Astrocyte (in vitro differentiated cells and primary cell): ENCODE data around the gene CCDC91. TPM values are rescaled to one million over a fixed set of nuclear protein-coding genes. Genes with fewer than 3 reads are reported as not detected.

Source experiments
- DNase-seq: peaks from one replicate; pipeline ENCODE4 v3.0.0-alpha.2; 2010; ENCODE audit warnings: low read depth
- FAIRE-seq: peaks from 2 replicates; lab custom pipeline; 2011; peaks lifted over from hg19 to GRCh38; lab: Jason Lieb, UNC
- H2AFZ ChIP-seq: 2 replicates; pipeline ENCODE4 v1.6.0; 2012; ENCODE audit warnings: low read depth, low read length, inconsistent platforms
- H3K27ac ChIP-seq: 2 replicates; pipeline ENCODE4 v1.5.1; 2011; ENCODE audit warnings: low read depth, low read length, inconsistent platforms
- H3K27me3 ChIP-seq: 2 replicates; pipeline ENCODE4 v1.6.0; 2011; ENCODE audit warnings: low read length, inconsistent platforms; ENCODE audit not compliant: insufficient read depth
- H3K36me3 ChIP-seq: 2 replicates; pipeline ENCODE4 v1.5.1; 2011; ENCODE audit warnings: low read length, inconsistent platforms; ENCODE audit not compliant: insufficient read depth
- H3K4me1 ChIP-seq: 2 replicates; pipeline ENCODE4 v1.5.1; 2011; ENCODE audit warnings: low read length, inconsistent platforms; ENCODE audit not compliant: insufficient read depth
- H3K4me2 ChIP-seq: 2 replicates; pipeline ENCODE4 v1.6.0; 2012; ENCODE audit warnings: low read length, inconsistent platforms
- H3K4me3 ChIP-seq: 2 replicates; pipeline ENCODE4 v1.5.1; 2011; ENCODE audit warnings: low read depth, mild to moderate bottlenecking, low read length, inconsistent platforms; ENCODE audit not compliant: insufficient read depth
- H3K79me2 ChIP-seq: 2 replicates; pipeline ENCODE4 v1.6.0; 2012; ENCODE audit warnings: mild to moderate bottlenecking, low read length, inconsistent platforms; ENCODE audit not compliant: insufficient read depth
- H3K9ac ChIP-seq: 2 replicates; pipeline ENCODE4 v1.6.0; 2012; ENCODE audit warnings: mild to moderate bottlenecking, low read length, inconsistent platforms
- H3K9me3 ChIP-seq: 2 replicates; pipeline ENCODE4 v1.5.1; 2012; ENCODE audit warnings: low read depth, mild to moderate bottlenecking, low read length, inconsistent platforms; ENCODE audit not compliant: insufficient read depth
- H4K20me1 ChIP-seq: 2 replicates; pipeline ENCODE4 v1.6.0; 2012; ENCODE audit warnings: low read length, inconsistent platforms; ENCODE audit not compliant: insufficient read depth
- H3K27ac Mint-ChIP-seq: one replicate; pipeline ENCODE4 v1.8.0; 2021; ENCODE audit warnings: mild to moderate bottlenecking, mixed read lengths; ENCODE audit not compliant: unreplicated experiment
- H3K27me3 Mint-ChIP-seq: one replicate; pipeline ENCODE4 v1.8.0; 2021; ENCODE audit warnings: low read depth, mixed read lengths; ENCODE audit not compliant: unreplicated experiment
- H3K36me3 Mint-ChIP-seq: one replicate; pipeline ENCODE4 v1.8.0; 2021; ENCODE audit warnings: low read depth, mixed read lengths; ENCODE audit not compliant: unreplicated experiment
- H3K4me1 Mint-ChIP-seq: one replicate; pipeline ENCODE4 v1.8.0; 2021; ENCODE audit warnings: low read depth, mixed read lengths; ENCODE audit not compliant: unreplicated experiment
- H3K4me3 Mint-ChIP-seq: one replicate; pipeline ENCODE4 v1.8.0; 2021; ENCODE audit warnings: mild to moderate bottlenecking, moderate library complexity, mixed read lengths; ENCODE audit not compliant: unreplicated experiment
- H3K9me3 Mint-ChIP-seq: one replicate; pipeline ENCODE4 v1.8.0; 2021; ENCODE audit warnings: mild to moderate bottlenecking, mixed read lengths; ENCODE audit not compliant: unreplicated experiment
- EZH2 ChIP-seq: IDR thresholded peaks from 2 replicates; pipeline ENCODE4 v1.6.1; 2012; ENCODE audit warnings: mild to moderate bottlenecking, low read length, inconsistent platforms; ENCODE audit not compliant: insufficient read depth
- total RNA-seq: library from RNA; stranded (reverse); gene quantifications from 2 replicates; pipeline ENCODE4 v1.2.1, GENCODE V29; 2021
- TF ChIP-seq, protein P1 (sequence below): IDR thresholded peaks from 2 replicates; pipeline ENCODE4 v1.5.1; 2011; ENCODE audit warnings: low read depth, mild to moderate bottlenecking, inconsistent platforms, low read length, moderate library complexity; ENCODE audit not compliant: insufficient read depth

Gene CCDC91
- total RNA-seq, 1 donor from 2014 or later: 19.3 TPM

DNA sequence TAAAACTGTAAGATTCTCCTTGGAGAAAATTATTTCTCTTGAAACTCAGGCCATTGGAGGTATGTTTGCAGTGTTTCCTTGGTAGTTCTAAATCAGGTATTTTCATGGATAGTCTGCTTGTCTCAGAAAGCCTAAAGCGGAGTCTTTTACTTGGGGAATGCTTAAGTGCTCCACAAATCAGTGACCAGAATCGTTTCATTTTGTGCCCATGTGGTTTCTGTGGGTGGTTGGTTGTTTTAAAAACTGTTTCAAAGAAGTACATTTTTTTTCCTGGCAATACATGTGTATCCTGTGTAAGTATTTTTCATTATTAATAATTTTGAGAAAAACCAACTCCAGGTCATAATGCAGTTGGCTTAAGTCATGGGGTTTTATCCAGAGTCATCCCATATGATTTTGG is 33.6 kb downstream of the CCDC91 start:
- H3K36me3 ChIP-seq: no peaks in the 10 kb centered on the region
- FAIRE-seq (no peak), DNase-seq (no peak)
- TF ChIP-seq, protein P1, sequence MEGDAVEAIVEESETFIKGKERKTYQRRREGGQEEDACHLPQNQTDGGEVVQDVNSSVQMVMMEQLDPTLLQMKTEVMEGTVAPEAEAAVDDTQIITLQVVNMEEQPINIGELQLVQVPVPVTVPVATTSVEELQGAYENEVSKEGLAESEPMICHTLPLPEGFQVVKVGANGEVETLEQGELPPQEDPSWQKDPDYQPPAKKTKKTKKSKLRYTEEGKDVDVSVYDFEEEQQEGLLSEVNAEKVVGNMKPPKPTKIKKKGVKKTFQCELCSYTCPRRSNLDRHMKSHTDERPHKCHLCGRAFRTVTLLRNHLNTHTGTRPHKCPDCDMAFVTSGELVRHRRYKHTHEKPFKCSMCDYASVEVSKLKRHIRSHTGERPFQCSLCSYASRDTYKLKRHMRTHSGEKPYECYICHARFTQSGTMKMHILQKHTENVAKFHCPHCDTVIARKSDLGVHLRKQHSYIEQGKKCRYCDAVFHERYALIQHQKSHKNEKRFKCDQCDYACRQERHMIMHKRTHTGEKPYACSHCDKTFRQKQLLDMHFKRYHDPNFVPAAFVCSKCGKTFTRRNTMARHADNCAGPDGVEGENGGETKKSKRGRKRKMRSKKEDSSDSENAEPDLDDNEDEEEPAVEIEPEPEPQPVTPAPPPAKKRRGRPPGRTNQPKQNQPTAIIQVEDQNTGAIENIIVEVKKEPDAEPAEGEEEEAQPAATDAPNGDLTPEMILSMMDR: no peak
- TF ChIP-seq EZH2: no peak
- peaks cover 9% of the 10 kb centered on the region for H3K4me1 Mint-ChIP-seq
- H3K79me2 ChIP-seq: peaks cover 12% of the 10 kb centered on the region
- no peak overlapping the region for H3K4me3 Mint-ChIP-seq
- H3K4me1 ChIP-seq: no peaks in the 10 kb centered on the region
- H3K36me3 Mint-ChIP-seq: peaks cover 1% of the 10 kb centered on the region
- H3K27me3 Mint-ChIP-seq: no peaks in the 10 kb centered on the region
- H3K27ac Mint-ChIP-seq: no peak overlapping the region
- no peak overlapping the region for H3K4me3 ChIP-seq
- no peak overlapping the region for H2AFZ ChIP-seq
- H3K9ac ChIP-seq: no peak overlapping the region
- peaks cover 2% of the 10 kb centered on the region for H3K9me3 Mint-ChIP-seq
- no peaks in the 10 kb centered on the region for H3K9me3 ChIP-seq
- H3K27ac ChIP-seq: no peak overlapping the region
- H4K20me1 ChIP-seq: no peaks in the 10 kb centered on the region
- H3K27me3 ChIP-seq: no peaks in the 10 kb centered on the region
- no peak overlapping the region for H3K4me2 ChIP-seq

DNA sequence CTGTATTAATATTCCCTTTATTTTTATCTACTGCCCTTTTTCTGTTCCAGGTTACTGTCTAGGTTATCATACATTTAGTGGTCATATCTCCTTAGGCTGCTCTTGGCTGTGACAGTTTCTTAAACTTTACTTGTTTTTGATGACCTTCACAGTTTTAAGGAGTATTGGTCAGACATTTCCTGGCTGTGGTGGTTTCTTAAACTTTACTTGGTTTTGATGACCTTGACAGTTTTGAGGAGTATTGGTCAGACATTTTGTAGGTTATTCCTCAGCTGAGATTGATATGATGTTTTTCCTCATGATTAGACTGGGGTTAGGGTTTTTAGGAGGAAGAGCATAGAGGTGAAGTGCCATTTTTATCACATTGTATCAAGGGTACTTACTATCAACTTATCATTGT is 36.4 kb downstream of the CCDC91 start:
- TF ChIP-seq, protein P1: no peak
- no peak for TF ChIP-seq EZH2

DNA sequence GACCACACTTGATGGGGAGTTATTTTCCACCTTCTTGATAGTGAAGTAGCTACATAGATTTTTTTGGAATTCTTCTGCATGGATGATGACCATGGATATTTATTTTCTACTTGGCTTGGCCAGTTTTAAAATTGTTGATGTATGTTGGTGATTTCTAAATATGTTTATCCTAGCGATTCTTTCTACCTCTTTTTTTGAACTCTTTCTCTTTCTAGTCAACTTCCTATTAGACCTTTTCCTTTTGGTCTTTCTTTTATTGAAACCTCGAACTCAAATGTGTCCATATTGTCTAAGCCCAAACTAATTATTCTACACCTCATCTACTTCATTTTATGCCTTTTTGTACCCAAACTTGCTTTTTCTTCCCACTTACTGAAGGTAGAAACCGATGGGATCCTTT is 37.0 kb downstream of the CCDC91 start:
- Histone ChIP-seq H3K79me2 (peaks cover 10% of the 10 kb centered on the region), H3K4me3 (no peak overlapping the region), H3K4me1 (no peaks in the 10 kb centered on the region), H3K9me3 (no peaks in the 10 kb centered on the region), H3K4me2 (no peak overlapping the region), H4K20me1 (no peaks in the 10 kb centered on the region), H3K36me3 (no peaks in the 10 kb centered on the region), H3K27ac (no peak overlapping the region), H3K9ac (no peak overlapping the region), H3K27me3 (no peaks in the 10 kb centered on the region), H2AFZ (no peak overlapping the region)
- peaks cover 1% of the 10 kb centered on the region for H3K36me3 Mint-ChIP-seq
- no peaks in the 10 kb centered on the region for H3K27me3 Mint-ChIP-seq
- FAIRE-seq (no peak), DNase-seq (no peak)
- H3K4me1 Mint-ChIP-seq: peaks cover 7% of the 10 kb centered on the region
- H3K27ac Mint-ChIP-seq: no peak overlapping the region
- H3K4me3 Mint-ChIP-seq: no peak overlapping the region
- peaks cover 2% of the 10 kb centered on the region for H3K9me3 Mint-ChIP-seq
- TF ChIP-seq, protein P1: no peak
- no peak for TF ChIP-seq EZH2

More for the DNA sequence above, 36.4 kb downstream of the CCDC91 start:
- Histone ChIP-seq H3K9me3 (no peaks in the 10 kb centered on the region), H3K27ac (no peak overlapping the region), H3K27me3 (no peaks in the 10 kb centered on the region), H3K4me3 (no peak overlapping the region), H3K9ac (no peak overlapping the region), H3K36me3 (no peaks in the 10 kb centered on the region), H4K20me1 (no peaks in the 10 kb centered on the region), H3K4me1 (no peaks in the 10 kb centered on the region), H3K4me2 (no peak overlapping the region), H2AFZ (no peak overlapping the region), H3K79me2 (peaks cover 11% of the 10 kb centered on the region)
- no peak for DNase-seq
- no peak for FAIRE-seq
- no peak overlapping the region for H3K4me3 Mint-ChIP-seq
- peaks cover 2% of the 10 kb centered on the region for H3K9me3 Mint-ChIP-seq
- peaks cover 12% of the 10 kb centered on the region for H3K4me1 Mint-ChIP-seq
- peaks cover 1% of the 10 kb centered on the region for H3K36me3 Mint-ChIP-seq
- no peaks in the 10 kb centered on the region for H3K27me3 Mint-ChIP-seq
- no peak overlapping the region for H3K27ac Mint-ChIP-seq
